HCT116 (cell line): ENCODE results near the gene THBS3. TPM values are rescaled to one million over a fixed set of nuclear protein-coding genes. Genes with fewer than 3 reads are reported as not detected.
"Not testable (repeated sequence)": the region's sequence is repeated elsewhere in the genome, so short reads cannot be mapped to it uniquely, and the experiment has no call there.

Experiments used
- ATAC-seq: fragments of 200-7000 bp; cut with Tn5 transposase; 2 replicates; pipeline ENCODE4 v1.9.1; 2020; ENCODE audit warnings: mild to moderate bottlenecking, moderate library complexity
- BruUV-seq: library from RNA; stranded (reverse); fragments of 400-500 nt; replicated peaks from 2 replicates; lab custom pipeline; 2021; lab: Mats Ljungman, UMichigan
- CTCF ChIA-PET: fragments of 300-600 bp; sonication (Branson Sonifier 250); formaldehyde crosslinking; loops from one replicate; lab custom pipeline; 2021; ENCODE audit warnings: antibody characterized with exemption; lab: Charles Lee
- POLR2A ChIA-PET: fragments of 300-600, 350-600 bp; sonication (Branson Sonifier 250); formaldehyde crosslinking; loops from one replicate; lab custom pipeline; 2021; ENCODE audit warnings: antibody characterized with exemption; lab: Charles Lee
- RAD21 ChIA-PET, 2 experiments: fragments of 300-600 bp; sonication (Branson Sonifier 250); formaldehyde crosslinking; loops; one replicate each; lab custom pipeline; 2023; ENCODE audit warnings: low total read pairs in 2 of 2; ENCODE audit not compliant: uncharacterized antibody in 2 of 2, unreplicated experiment in 2 of 2, low non-redundant PET in 1 of 2; lab: Charles Lee
- DNase-seq: peaks from one replicate; pipeline ENCODE4 v3.0.0-alpha.2; 2010; ENCODE audit warnings: low read depth, low spot score
- H2AFZ ChIP-seq: fragments of 200-600 bp; shearing (Covaris generic), sonication (generic); 2 replicates; pipeline ENCODE4 v1.6.1; 2017; ENCODE audit warnings: low read depth, mixed run types, mixed read lengths, antibody characterized with exemption, low read length; ENCODE audit not compliant: poor library complexity, severe bottlenecking
- H3K27ac ChIP-seq: 2 replicates; pipeline ENCODE4 v1.5.1; 2012; ENCODE audit warnings: low read depth, low read length
- H3K27me3 ChIP-seq: fragments of 200-600 bp; sonication (generic); 2 replicates; pipeline ENCODE4 v1.6.1; 2016; ENCODE audit warnings: mixed run types, low read length, mixed read lengths; ENCODE audit not compliant: insufficient read depth
- H3K36me3 ChIP-seq, 2 experiments: fragments of 200-500 bp in 1 of 2; fragments of 200-600 bp in 1 of 2; sonication (Bioruptor generic) in 1 of 2; sonication (generic) in 1 of 2; 2 replicates each; pipeline versions ENCODE4 v1.5.1 to v1.6.1; 2014 to 2016; ENCODE audit warnings: low read length in 2 of 2, inconsistent platforms in 1 of 2, mixed read lengths in 1 of 2, mixed run types in 1 of 2; ENCODE audit not compliant: insufficient read depth in 2 of 2, control insufficient read depth in 1 of 2
- H3K4me1 ChIP-seq, 2 experiments: fragments of 200-600 bp in 1 of 2; sonication (generic) in 1 of 2; 2 replicates each; pipeline versions ENCODE4 v1.5.1 to v1.6.1; 2012 to 2017; ENCODE audit warnings: low read length in 2 of 2, inconsistent platforms in 1 of 2, mild to moderate bottlenecking in 1 of 2, mixed read lengths in 1 of 2, mixed run types in 1 of 2, moderate library complexity in 1 of 2; ENCODE audit not compliant: insufficient read depth in 2 of 2, control insufficient read depth in 1 of 2
- H3K4me2 ChIP-seq: fragments of 200-600 bp; sonication (generic); 2 replicates; pipeline ENCODE4 v1.6.1; 2017; ENCODE audit warnings: mixed run types, low read length, mixed read lengths
- H3K4me3 ChIP-seq, 2 experiments: fragments of 200-600 bp in 1 of 2; sonication (generic) in 1 of 2; replicated peaks in 1 of 2; 2 replicates each; pipeline ENCODE4 v1.5.1; 2011 to 2016; ENCODE audit warnings: low read length in 2 of 2, control low read depth in 1 of 2, low read depth in 1 of 2, mild to moderate bottlenecking in 1 of 2, mixed read lengths in 1 of 2, mixed run types in 1 of 2
- H3K79me2 ChIP-seq: fragments of 200-600 bp; sonication (generic); 2 replicates; pipeline ENCODE4 v1.6.1; 2017; ENCODE audit warnings: mild to moderate bottlenecking, mixed run types, low read length, moderate library complexity, mixed read lengths; ENCODE audit not compliant: insufficient read depth
- H3K9ac ChIP-seq: fragments of 200-600 bp; sonication (generic); 2 replicates; pipeline ENCODE4 v1.6.1; 2016; ENCODE audit warnings: low read length, mixed read lengths
- H3K9me2 ChIP-seq: fragments of 200-600 bp; sonication (generic), shearing (Covaris generic); 2 replicates; pipeline ENCODE4 v1.6.1; 2017; ENCODE audit warnings: mixed run types, mild to moderate bottlenecking, moderate library complexity; ENCODE audit not compliant: insufficient read depth
- H3K9me3 ChIP-seq, 2 experiments: fragments of 200-500 bp in 1 of 2; fragments of 200-600 bp in 1 of 2; sonication (Bioruptor generic) in 1 of 2; sonication (generic) in 1 of 2; 2 replicates each; pipeline ENCODE4 v1.6.1; 2014 to 2017; ENCODE audit warnings: low read length in 2 of 2, mixed read lengths in 2 of 2, inconsistent platforms in 1 of 2, low read depth in 1 of 2, mild to moderate bottlenecking in 1 of 2, mixed run types in 1 of 2, moderate library complexity in 1 of 2; ENCODE audit not compliant: control insufficient read depth in 1 of 2, insufficient read depth in 1 of 2
- H4K20me1 ChIP-seq: fragments of 200-600 bp; sonication (generic), shearing (Covaris generic); 2 replicates; pipeline ENCODE4 v1.6.1; 2017; ENCODE audit warnings: mixed run types, mild to moderate bottlenecking, moderate library complexity; ENCODE audit not compliant: insufficient read depth
- CBX3 ChIP-seq: IDR thresholded peaks from 2 replicates; pipeline ENCODE4 v1.6.1; 2012; ENCODE audit warnings: low read depth
- CEBPB ChIP-seq: IDR thresholded peaks from 2 replicates; pipeline ENCODE4 v1.6.1; 2012; ENCODE audit warnings: low read depth
- CTCF ChIP-seq, 3 experiments: fragments of 200-600 bp in 1 of 3; sonication (generic) in 1 of 3; IDR thresholded peaks in 2 of 3; conservative IDR thresholded peaks in 1 of 3; 2 replicates each; pipeline ENCODE4 v1.5.1; 2012 to 2017; ENCODE audit warnings: low read depth in 2 of 3, low read length in 2 of 3, antibody characterized with exemption in 1 of 3, borderline replicate concordance in 1 of 3, control low read depth in 1 of 3, mild to moderate bottlenecking in 1 of 3, mixed read lengths in 1 of 3, mixed run types in 1 of 3, moderate library complexity in 1 of 3; ENCODE audit not compliant: insufficient read depth in 1 of 3
- EZH2phosphoT487 ChIP-seq: fragments of 200-600 bp; IDR thresholded peaks from 2 replicates; pipeline ENCODE4 v1.6.1; 2018; ENCODE audit warnings: antibody characterized with exemption, borderline replicate concordance
- REST ChIP-seq: IDR thresholded peaks from 2 replicates; pipeline ENCODE4 v1.6.1; 2012; ENCODE audit warnings: low read depth
- TCF7L2 ChIP-seq: IDR thresholded peaks from 2 replicates; pipeline ENCODE4 v1.7.0; 2011; ENCODE audit warnings: borderline replicate concordance, inconsistent platforms; ENCODE audit not compliant: insufficient read depth, insufficient read length; ENCODE audit errors: extremely low read depth
- intact Hi-C: fragments of 100-400 bp; cut with micrococcal nuclease; formaldehyde crosslinking; loops from 2 replicates; pipeline ENCODE4 v1.10.0; 2022
- total RNA-seq: library from RNA; stranded (reverse); gene quantifications from one replicate; pipeline ENCODE4 v1.2.1, GENCODE V29; 2021; ENCODE audit not compliant: unreplicated experiment

Gene THBS3
- total RNA-seq, 1 experiment from 2014 or later = 15.9 TPM

- DNase-seq, H3K4me2 ChIP-seq, H3K9me3 ChIP-seq, H3K79me2 ChIP-seq, BruUV-seq, H3K4me3 ChIP-seq, H3K9ac ChIP-seq, ATAC-seq, POLR2A ChIA-PET, H3K9me2 ChIP-seq, H3K27ac ChIP-seq, H4K20me1 ChIP-seq, H3K36me3 ChIP-seq, H3K27me3 ChIP-seq, H2AFZ ChIP-seq, intact Hi-C loops, RAD21 ChIA-PET: not testable (repeated sequence)
- H3K4me1 ChIP-seq = peaks cover 2 to 11% of the 10 kb centered on the region in 2 experiments; a peak in 1 of 4 replicates
- CTCF ChIA-PET = interaction anchor here (1.2 to 1.3 kb wide), 2 partner anchors 9 to 79 kb away, joined by 3 to 4 read pairs; partner anchors contain the start of gene KRTCAP2
These were observed 43.9 kb downstream of the THBS3 start for GRCh38 chr1:155163785-155164184.

- POLR2A ChIA-PET = interaction anchor here (1.0 kb wide), 1 partner anchor 10 kb away, joined by 3 read pairs; the partner anchor contains the start of gene KRTCAP2
- H3K4me2 ChIP-seq, H3K9me3 ChIP-seq, RAD21 ChIA-PET, ATAC-seq, H4K20me1 ChIP-seq, H3K79me2 ChIP-seq, intact Hi-C loops, BruUV-seq, H3K4me3 ChIP-seq, H2AFZ ChIP-seq, H3K9me2 ChIP-seq, H3K4me1 ChIP-seq, DNase-seq, H3K9ac ChIP-seq, H3K36me3 ChIP-seq, H3K27me3 ChIP-seq, H3K27ac ChIP-seq: not testable (repeated sequence)
- CTCF ChIA-PET = interaction anchor here (0.7 to 1.0 kb wide), 3 partner anchors 10 to 77 kb away, joined by 3 to 6 read pairs (median 3); partner anchors contain the start of gene KRTCAP2
These were observed 45.1 kb downstream of the THBS3 start for GRCh38 chr1:155162631-155163030.

GRCh38 chr1:155160128-155160527, 47.6 kb downstream of the THBS3 start:
- ATAC-seq = no peak
- TF ChIP-seq TCF7L2 = no peak
- TF ChIP-seq CEBPB = no peak
- TF ChIP-seq CTCF (IDR thresholded peaks at IDR 0.05 in 2 of 3, conservative IDR thresholded peaks at IDR 0.05 in 1 of 3; ENCODE audit: borderline replicate concordance in 1 of 3, insufficient read depth in 1 of 3, low read depth in 2 of 3, low read length in 2 of 3) = no peak
- no peak for TF ChIP-seq REST
- TF ChIP-seq EZH2phosphoT487 = no peak
- no peak for TF ChIP-seq CBX3

More at GRCh38 chr1:155160128-155160527, 47.6 kb downstream of the THBS3 start:
- Histone ChIP-seq H3K79me2 (no peaks in the 10 kb centered on the region), H4K20me1 (no peaks in the 10 kb centered on the region), H3K4me1 (no peaks in the 10 kb centered on the region), H3K27me3 (no peaks in the 10 kb centered on the region), H3K4me3 (no peak overlapping the region), H3K27ac (no peak overlapping the region), H3K9me3 (no peaks in the 10 kb centered on the region), H3K36me3 (no peaks in the 10 kb centered on the region), H3K4me2 (no peak overlapping the region), H2AFZ (no peak overlapping the region), H3K9me2 (no peaks in the 10 kb centered on the region), H3K9ac (no peak overlapping the region)
- no peak for DNase-seq
- BruUV-seq = no TSS peak
- ChIA-PET CTCF (interaction anchor here (1.0 kb wide), 1 partner anchor 69 kb away, joined by 3 read pairs; no protein-coding TSS in a partner anchor), POLR2A (no interaction called here), RAD21 (interaction anchor here in 1 of 2 experiments (1.1 kb wide), 1 partner anchor 68 kb away, joined by 3 read pairs; no protein-coding TSS in a partner anchor)
- intact Hi-C loops = no loop called here
